Smooth muscle cell (in vitro differentiated cells): Measurements from ENCODE around the gene NOL4L. TPM values are rescaled to one million over a fixed set of nuclear protein-coding genes. Genes with fewer than 3 reads are reported as not detected.

Experiments
- DNase-seq: peaks from one replicate; lab custom pipeline; 2025; ENCODE audit not compliant: unreplicated experiment; lab: John Stamatoyannopoulos, UW
- H2AFZ ChIP-seq: fragments of 200-600 bp; sonication (generic); 2 replicates; pipeline ENCODE4 v1.6.0; 2016; ENCODE audit warnings: antibody characterized with exemption, low read depth, mild to moderate bottlenecking
- H3F3A ChIP-seq: fragments of 200-600 bp; sonication (generic); 2 replicates; pipeline ENCODE4 v1.6.0; 2017; ENCODE audit warnings: antibody characterized with exemption, low read depth
- H3K27ac ChIP-seq: fragments of 200-600 bp; sonication (generic); 2 replicates; pipeline ENCODE4 v1.5.1; 2016; ENCODE audit warnings: low read depth, mild to moderate bottlenecking
- H3K27me3 ChIP-seq: fragments of 200-600 bp; sonication (generic); 2 replicates; pipeline ENCODE4 v1.6.1; 2016; ENCODE audit warnings: low read depth, mild to moderate bottlenecking
- H3K36me3 ChIP-seq: fragments of 200-600 bp; sonication (generic); 2 replicates; pipeline ENCODE4 v1.5.1; 2016; ENCODE audit warnings: low read depth
- H3K4me1 ChIP-seq: fragments of 200-600 bp; sonication (generic); 2 replicates; pipeline ENCODE4 v1.5.1; 2016; ENCODE audit warnings: low read depth
- H3K4me2 ChIP-seq: fragments of 200-600 bp; sonication (generic); 2 replicates; pipeline ENCODE4 v1.6.0; 2016; ENCODE audit warnings: mild to moderate bottlenecking
- H3K4me3 ChIP-seq: fragments of 200-600 bp; sonication (generic); 2 replicates; pipeline ENCODE4 v1.5.1; 2016; ENCODE audit warnings: mild to moderate bottlenecking
- H3K79me2 ChIP-seq: fragments of 200-600 bp; sonication (generic); 2 replicates; pipeline ENCODE4 v1.6.0; 2016; ENCODE audit warnings: low read depth, mild to moderate bottlenecking
- H3K9ac ChIP-seq: fragments of 200-600 bp; sonication (generic); 2 replicates; pipeline ENCODE4 v1.6.0; 2016; ENCODE audit warnings: low read depth
- H3K9me3 ChIP-seq: fragments of 200-600 bp; sonication (generic); replicated peaks from 2 replicates; pipeline ENCODE4 v1.5.1; 2016; ENCODE audit warnings: low read depth
- H4K20me1 ChIP-seq: fragments of 200-600 bp; sonication (generic); 2 replicates; pipeline ENCODE4 v1.6.0; 2016; ENCODE audit warnings: low read depth
- WGBS: methylation state at CpG from one replicate; pipeline ENCODE4 v1.1.7; 2016; ENCODE audit warnings: low lambda C conversion rate; 5-methylcytosine and 5-hydroxymethylcytosine counted together
- polyA plus RNA-seq: library from polyadenylated mRNA; unstranded; fragments of >200 nt; fragmentation: Nextera tagmentation; extraction: Ambion mirVana; gene quantifications from 2 replicates; pipeline ENCODE4 v1.2.1, GENCODE V29; 2016
- total RNA-seq: library from RNA; depleted of rRNA; stranded (reverse); fragments of >200 nt; gene quantifications from 2 replicates; pipeline ENCODE4 v1.2.3, GENCODE V29; 2014
- TF ChIP-seq, protein P1 (sequence below): fragments of 200-600 bp; sonication (generic); IDR thresholded peaks from 2 replicates; pipeline ENCODE4 v1.5.1; 2017; ENCODE audit warnings: borderline replicate concordance, mild to moderate bottlenecking, antibody characterized with exemption; ENCODE audit not compliant: insufficient read depth, poor library complexity, severe bottlenecking

NOL4L gene
- total and polyA plus RNA-seq, 2 experiments from 2014 or later: 26.0 to 26.2 TPM

DNA sequence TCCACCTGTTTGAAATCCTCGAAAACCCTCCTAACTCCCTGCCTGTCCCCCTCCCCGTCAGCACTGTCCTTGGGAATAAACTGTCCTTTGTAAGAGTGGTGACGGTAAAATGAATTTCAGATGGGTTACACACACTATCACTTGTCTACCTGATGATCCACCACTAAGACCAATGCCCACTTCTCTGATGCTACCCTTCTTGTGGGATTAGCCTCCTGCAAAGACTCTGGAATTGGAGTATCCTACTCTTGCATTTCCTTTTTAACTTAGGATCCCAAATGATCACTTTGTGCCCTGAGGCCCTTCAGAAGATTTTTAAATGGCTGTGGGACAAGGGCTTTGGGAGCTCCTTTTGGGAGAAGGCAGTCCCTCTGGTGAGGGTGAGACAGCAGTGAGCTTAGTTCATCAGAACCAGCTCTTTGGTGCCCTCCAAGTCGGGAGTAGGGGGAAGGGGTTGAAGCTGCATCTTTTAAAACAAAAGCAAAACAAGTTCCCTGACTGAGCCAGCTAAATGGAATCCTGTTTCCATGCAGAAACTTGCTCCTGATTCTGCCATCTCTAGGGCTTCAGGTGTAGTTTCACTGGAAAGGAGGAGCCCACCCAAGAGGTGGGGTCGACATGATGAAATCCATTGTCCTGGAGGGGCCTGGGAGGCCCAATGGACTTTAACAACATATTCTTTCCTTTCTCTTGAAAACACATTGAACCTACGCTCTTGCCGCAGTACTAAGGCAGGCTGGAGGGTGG is 140.5 kb downstream of the NOL4L start:
- Histone ChIP-seq H3K79me2 (peaks cover 10% of the 10 kb centered on the region), H3K36me3 (no peaks in the 10 kb centered on the region), H2AFZ (no peak overlapping the region), H3K4me3 (no peak overlapping the region), H3F3A (peaks cover 49% of the 10 kb centered on the region), H4K20me1 (peaks cover 95% of the 10 kb centered on the region), H3K27me3 (no peaks in the 10 kb centered on the region), H3K4me2 (no peak overlapping the region), H3K9me3 (no peaks in the 10 kb centered on the region), H3K9ac (no peak overlapping the region), H3K27ac (peak overlapping the region; percentile 43), H3K4me1 (peaks cover 17% of the 10 kb centered on the region)
- DNase-seq: no peak
- WGBS: 91% methylated on average over 7 of the region's 7 CpGs
- TF ChIP-seq, protein P1, sequence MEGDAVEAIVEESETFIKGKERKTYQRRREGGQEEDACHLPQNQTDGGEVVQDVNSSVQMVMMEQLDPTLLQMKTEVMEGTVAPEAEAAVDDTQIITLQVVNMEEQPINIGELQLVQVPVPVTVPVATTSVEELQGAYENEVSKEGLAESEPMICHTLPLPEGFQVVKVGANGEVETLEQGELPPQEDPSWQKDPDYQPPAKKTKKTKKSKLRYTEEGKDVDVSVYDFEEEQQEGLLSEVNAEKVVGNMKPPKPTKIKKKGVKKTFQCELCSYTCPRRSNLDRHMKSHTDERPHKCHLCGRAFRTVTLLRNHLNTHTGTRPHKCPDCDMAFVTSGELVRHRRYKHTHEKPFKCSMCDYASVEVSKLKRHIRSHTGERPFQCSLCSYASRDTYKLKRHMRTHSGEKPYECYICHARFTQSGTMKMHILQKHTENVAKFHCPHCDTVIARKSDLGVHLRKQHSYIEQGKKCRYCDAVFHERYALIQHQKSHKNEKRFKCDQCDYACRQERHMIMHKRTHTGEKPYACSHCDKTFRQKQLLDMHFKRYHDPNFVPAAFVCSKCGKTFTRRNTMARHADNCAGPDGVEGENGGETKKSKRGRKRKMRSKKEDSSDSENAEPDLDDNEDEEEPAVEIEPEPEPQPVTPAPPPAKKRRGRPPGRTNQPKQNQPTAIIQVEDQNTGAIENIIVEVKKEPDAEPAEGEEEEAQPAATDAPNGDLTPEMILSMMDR: no peak

DNA sequence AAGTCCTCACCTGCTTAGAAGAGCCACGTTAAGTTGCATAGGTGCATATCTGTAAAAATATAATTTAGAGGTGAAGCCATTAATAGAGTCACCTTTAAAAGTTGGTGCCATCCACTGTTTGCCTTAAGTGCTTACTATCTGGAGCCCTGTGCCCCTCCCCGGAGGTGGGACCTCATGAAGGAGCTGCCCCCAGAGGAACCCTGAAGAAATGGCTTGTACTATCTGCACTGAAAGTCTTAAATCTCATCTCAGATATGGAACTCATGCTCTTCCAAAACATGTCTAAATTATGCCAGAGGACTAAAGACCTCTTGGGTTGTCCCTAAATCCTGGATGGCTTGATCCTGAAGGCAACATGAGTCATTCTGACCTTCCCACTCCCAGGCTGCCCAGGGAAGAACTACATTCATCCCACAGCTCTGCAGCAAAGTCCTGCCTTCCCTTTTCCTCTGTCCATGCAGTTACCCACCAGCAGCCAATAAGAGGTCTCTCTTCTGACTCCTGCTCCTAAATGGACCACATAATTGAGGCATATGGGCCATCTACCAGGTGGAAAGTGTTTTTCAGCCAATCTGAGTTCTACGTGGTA is 141.7 kb downstream of the NOL4L start:
- Histone ChIP-seq H3F3A (peaks cover 45% of the 10 kb centered on the region), H3K36me3 (no peaks in the 10 kb centered on the region), H3K9me3 (no peaks in the 10 kb centered on the region), H3K9ac (no peak overlapping the region), H3K4me1 (peaks cover 17% of the 10 kb centered on the region), H4K20me1 (peaks cover 93% of the 10 kb centered on the region), H3K4me2 (no peak overlapping the region), H3K79me2 (peaks cover 10% of the 10 kb centered on the region), H3K4me3 (no peak overlapping the region), H3K27me3 (no peaks in the 10 kb centered on the region), H2AFZ (no peak overlapping the region), H3K27ac (peak overlapping the region; percentile 34)
- no peak for DNase-seq
- WGBS: 98% methylated on average over 3 of the region's 3 CpGs
- TF ChIP-seq, protein P1: no peak

DNA sequence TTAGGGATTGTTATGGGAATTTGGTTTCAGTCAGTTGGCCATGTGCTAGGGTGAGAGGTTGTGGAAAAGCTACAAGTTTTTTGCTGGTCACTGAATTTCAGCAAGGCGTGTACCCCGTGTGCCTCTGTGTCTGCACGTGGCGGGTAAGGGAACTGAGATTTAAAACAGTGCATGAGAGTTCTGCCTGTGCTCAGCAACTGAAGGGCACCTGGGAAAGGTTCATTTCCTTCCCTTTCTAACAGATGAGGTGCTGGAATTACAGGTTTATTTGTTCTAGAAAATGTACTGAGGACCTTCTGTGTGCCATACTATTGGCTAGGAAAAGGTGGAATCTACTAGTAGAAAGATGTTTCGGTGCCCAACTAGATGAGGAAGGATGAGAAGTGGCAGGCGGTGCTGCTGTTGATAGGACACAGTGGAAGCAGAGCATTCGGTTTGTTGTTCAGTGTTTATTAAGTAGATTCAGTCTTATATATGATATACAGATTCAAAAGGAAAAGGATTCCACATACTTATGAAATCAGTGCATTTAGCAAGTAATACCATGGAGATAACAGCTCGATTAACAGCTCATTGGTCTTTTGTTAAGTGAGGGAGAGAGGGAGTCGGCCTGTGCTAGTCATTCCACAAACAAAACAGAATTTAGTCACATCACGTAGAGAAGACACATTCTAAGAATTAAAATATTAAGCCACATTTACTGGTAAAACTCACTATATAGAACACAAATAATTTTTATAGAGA is 142.3 kb downstream of the NOL4L start:
- DNase-seq: no peak
- H3K27ac ChIP-seq: peak overlapping the region; percentile 34
- H3K9me3 ChIP-seq: no peaks in the 10 kb centered on the region
- WGBS: 86% methylated on average over 10 of the region's 10 CpGs
- no peaks in the 10 kb centered on the region for H3K36me3 ChIP-seq
- no peak overlapping the region for H2AFZ ChIP-seq
- H3K27me3 ChIP-seq: no peaks in the 10 kb centered on the region
- TF ChIP-seq, protein P1: no peak
- H3K4me1 ChIP-seq: peaks cover 17% of the 10 kb centered on the region
- peaks cover 92% of the 10 kb centered on the region for H4K20me1 ChIP-seq
- H3K9ac ChIP-seq: no peak overlapping the region
- peaks cover 13% of the 10 kb centered on the region for H3K79me2 ChIP-seq
- no peak overlapping the region for H3K4me3 ChIP-seq
- H3F3A ChIP-seq: peaks cover 45% of the 10 kb centered on the region
- no peak overlapping the region for H3K4me2 ChIP-seq
